22Rv1 (cell line): ENCODE data around the gene LRRC25.

Source experiments
- ZFX ChIP-seq: fragments of 450-650 bp; IDR thresholded peaks from 2 replicates; pipeline ENCODE4 v1.6.1; 2017; ENCODE audit warnings: antibody characterized with exemption, borderline replicate concordance
- TF ChIP-seq, protein P1 (sequence below): fragments of 450-650 bp; IDR thresholded peaks from 2 replicates; pipeline ENCODE4 v1.5.1; 2017; ENCODE audit warnings: mild to moderate bottlenecking

DNA sequence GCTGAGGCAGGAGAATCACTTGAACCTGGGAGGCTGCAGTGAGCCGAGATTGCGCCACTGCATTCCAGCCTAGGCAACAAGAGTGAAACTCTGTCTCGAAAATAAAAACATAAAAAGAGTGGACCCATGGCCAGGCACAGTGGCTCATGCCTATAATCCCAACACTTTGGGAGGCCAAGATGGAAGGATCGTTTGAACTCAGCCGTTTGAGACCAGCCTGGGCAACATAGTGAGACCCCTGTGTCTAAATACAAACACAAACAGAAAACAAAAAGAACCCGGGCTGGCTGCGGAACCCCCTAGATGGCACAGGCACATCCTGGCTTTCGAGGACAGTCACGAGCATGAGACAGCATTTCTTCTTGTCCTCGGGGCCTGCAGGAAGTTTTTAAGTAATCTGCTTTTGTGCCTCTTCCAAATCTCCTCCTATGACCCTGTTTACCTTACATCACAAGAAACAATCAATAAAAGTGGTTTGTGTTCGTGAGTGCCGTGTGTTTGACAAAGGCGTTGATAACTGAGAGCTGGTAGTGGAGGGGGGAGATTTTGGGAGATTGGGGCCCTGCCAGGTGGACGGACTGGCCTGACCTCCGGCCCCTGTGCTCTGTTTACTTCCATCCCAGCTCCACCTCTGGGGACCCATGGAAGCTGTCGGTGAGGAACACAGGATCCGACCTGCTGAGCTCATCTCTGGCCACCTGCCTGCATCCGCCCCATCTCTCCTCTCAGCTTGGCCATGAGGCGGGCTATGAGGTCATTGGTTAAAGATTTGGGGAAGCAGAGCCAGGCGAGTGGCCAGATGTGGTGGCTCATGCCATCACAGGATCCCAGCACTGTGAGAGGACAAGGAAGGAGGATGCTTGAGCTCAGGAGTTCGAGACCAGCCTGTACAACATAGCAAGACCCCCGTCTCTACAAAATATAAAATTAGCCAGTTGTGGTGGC is 17.3 kb downstream of the LRRC25 start:
- TF ChIP-seq, protein P1, sequence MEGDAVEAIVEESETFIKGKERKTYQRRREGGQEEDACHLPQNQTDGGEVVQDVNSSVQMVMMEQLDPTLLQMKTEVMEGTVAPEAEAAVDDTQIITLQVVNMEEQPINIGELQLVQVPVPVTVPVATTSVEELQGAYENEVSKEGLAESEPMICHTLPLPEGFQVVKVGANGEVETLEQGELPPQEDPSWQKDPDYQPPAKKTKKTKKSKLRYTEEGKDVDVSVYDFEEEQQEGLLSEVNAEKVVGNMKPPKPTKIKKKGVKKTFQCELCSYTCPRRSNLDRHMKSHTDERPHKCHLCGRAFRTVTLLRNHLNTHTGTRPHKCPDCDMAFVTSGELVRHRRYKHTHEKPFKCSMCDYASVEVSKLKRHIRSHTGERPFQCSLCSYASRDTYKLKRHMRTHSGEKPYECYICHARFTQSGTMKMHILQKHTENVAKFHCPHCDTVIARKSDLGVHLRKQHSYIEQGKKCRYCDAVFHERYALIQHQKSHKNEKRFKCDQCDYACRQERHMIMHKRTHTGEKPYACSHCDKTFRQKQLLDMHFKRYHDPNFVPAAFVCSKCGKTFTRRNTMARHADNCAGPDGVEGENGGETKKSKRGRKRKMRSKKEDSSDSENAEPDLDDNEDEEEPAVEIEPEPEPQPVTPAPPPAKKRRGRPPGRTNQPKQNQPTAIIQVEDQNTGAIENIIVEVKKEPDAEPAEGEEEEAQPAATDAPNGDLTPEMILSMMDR = no peak
- TF ChIP-seq ZFX = no peak
